ENCODE data around the gene MSL1.

GRCh38 chr17:40098846-40099618 lies 22.7 kb upstream of the MSL1 start:
- TF ChIP-seq CTCF (IDR thresholded peaks at IDR 0.05) (no peak), POLR2A (IDR thresholded peaks at IDR 0.05) (peak; percentile 92 to 98)
